Mucosa of stomach (tissue), 1 donor: Measurements from ENCODE around the gene PDPK1.
"Not testable (repeated sequence)": the region's sequence is repeated elsewhere in the genome, so short reads cannot be mapped to it uniquely, and the experiment has no call there.

Experiments used
- H3K27me3 ChIP-seq: one replicate; pipeline ENCODE4 v1.7.0; 2013; ENCODE audit warnings: mild to moderate bottlenecking, low read length; ENCODE audit not compliant: control insufficient read depth, insufficient read depth
- H3K36me3 ChIP-seq: one replicate; pipeline ENCODE4 v1.7.0; 2013; ENCODE audit warnings: low read length; ENCODE audit not compliant: control insufficient read depth, insufficient read depth
- H3K4me1 ChIP-seq: one replicate; pipeline ENCODE4 v1.7.0; 2013; ENCODE audit warnings: mild to moderate bottlenecking, low read length; ENCODE audit not compliant: control insufficient read depth, insufficient read depth
- H3K4me3 ChIP-seq: one replicate; pipeline ENCODE4 v1.7.0; 2013; ENCODE audit warnings: low read length
- H3K9ac ChIP-seq: one replicate; pipeline ENCODE4 v1.7.0; 2013; ENCODE audit warnings: mild to moderate bottlenecking, low read length, moderate library complexity
- H3K9me3 ChIP-seq: one replicate; pipeline ENCODE4 v1.7.0; 2013; ENCODE audit warnings: mild to moderate bottlenecking, low read length, moderate library complexity; ENCODE audit not compliant: control insufficient read depth
- donor health status: Pancreatic carcinoma.

Gene PDPK1

GRCh38 chr16:2577044-2577443 is 39.2 kb downstream of the PDPK1 start:
- not testable (repeated sequence) for H3K27me3 ChIP-seq, H3K36me3 ChIP-seq, H3K9ac ChIP-seq, H3K9me3 ChIP-seq, H3K4me1 ChIP-seq, H3K4me3 ChIP-seq

GRCh38 chr16:2578905-2579304 is 41.1 kb downstream of the PDPK1 start:
- H3K4me1 ChIP-seq, H3K36me3 ChIP-seq, H3K9ac ChIP-seq, H3K9me3 ChIP-seq, H3K27me3 ChIP-seq, H3K4me3 ChIP-seq: not testable (repeated sequence)

- not testable (repeated sequence) for H3K9ac ChIP-seq, H3K36me3 ChIP-seq, H3K27me3 ChIP-seq, H3K9me3 ChIP-seq, H3K4me1 ChIP-seq, H3K4me3 ChIP-seq
These were observed 42.3 kb downstream of the PDPK1 start for GRCh38 chr16:2580143-2580542.

- not testable (repeated sequence) for H3K36me3 ChIP-seq, H3K27me3 ChIP-seq, H3K4me3 ChIP-seq, H3K9me3 ChIP-seq, H3K9ac ChIP-seq, H3K4me1 ChIP-seq
These were observed 43.0 kb downstream of the PDPK1 start for GRCh38 chr16:2580818-2581217.

- peaks cover 3% of the 10 kb centered on the region for H3K36me3 ChIP-seq
- no peak overlapping the region for H3K4me3 ChIP-seq
- H3K9me3 ChIP-seq = no peaks in the 10 kb centered on the region
- no peaks in the 10 kb centered on the region for H3K4me1 ChIP-seq
- no peak overlapping the region for H3K9ac ChIP-seq
- no peaks in the 10 kb centered on the region for H3K27me3 ChIP-seq
These were observed 47.2 kb downstream of the PDPK1 start for GRCh38 chr16:2584729-2585650.

- Histone ChIP-seq H3K4me3 (no peak overlapping the region), H3K9me3 (no peaks in the 10 kb centered on the region), H3K36me3 (peaks cover 3% of the 10 kb centered on the region), H3K27me3 (no peaks in the 10 kb centered on the region), H3K4me1 (no peaks in the 10 kb centered on the region), H3K9ac (no peak overlapping the region)
These were observed 47.8 kb downstream of the PDPK1 start for GRCh38 chr16:2585651-2586081.

GRCh38 chr16:2586241-2586640 is 48.4 kb downstream of the PDPK1 start:
- no peak overlapping the region for H3K4me3 ChIP-seq
- H3K9ac ChIP-seq = no peak overlapping the region
- no peaks in the 10 kb centered on the region for H3K4me1 ChIP-seq
- H3K9me3 ChIP-seq = no peaks in the 10 kb centered on the region
- peaks cover 3% of the 10 kb centered on the region for H3K36me3 ChIP-seq
- no peaks in the 10 kb centered on the region for H3K27me3 ChIP-seq

- no peaks in the 10 kb centered on the region for H3K4me1 ChIP-seq
- H3K9ac ChIP-seq = no peak overlapping the region
- no peaks in the 10 kb centered on the region for H3K27me3 ChIP-seq
- no peaks in the 10 kb centered on the region for H3K9me3 ChIP-seq
- H3K36me3 ChIP-seq = peaks cover 3% of the 10 kb centered on the region
- no peak overlapping the region for H3K4me3 ChIP-seq
These were observed 49.2 kb downstream of the PDPK1 start for GRCh38 chr16:2586901-2587480.

GRCh38 chr16:2587891-2588565 is 50.2 kb downstream of the PDPK1 start:
- Histone ChIP-seq H3K36me3 (peaks cover 3% of the 10 kb centered on the region), H3K9ac (no peak overlapping the region), H3K9me3 (no peaks in the 10 kb centered on the region), H3K4me1 (no peaks in the 10 kb centered on the region), H3K4me3 (no peak overlapping the region), H3K27me3 (no peaks in the 10 kb centered on the region)

- Histone ChIP-seq H3K36me3 (no peaks in the 10 kb centered on the region), H3K4me3 (no peak overlapping the region), H3K9ac (no peak overlapping the region), H3K27me3 (no peaks in the 10 kb centered on the region), H3K4me1 (no peaks in the 10 kb centered on the region), H3K9me3 (no peaks in the 10 kb centered on the region)
These were observed 53.8 kb downstream of the PDPK1 start for GRCh38 chr16:2591476-2592240.

- Histone ChIP-seq H3K4me1 (no peaks in the 10 kb centered on the region), H3K9ac (no peak overlapping the region), H3K36me3 (no peaks in the 10 kb centered on the region), H3K9me3 (no peaks in the 10 kb centered on the region), H3K4me3 (no peak overlapping the region), H3K27me3 (no peaks in the 10 kb centered on the region)
These were observed 55.0 kb downstream of the PDPK1 start for GRCh38 chr16:2592786-2593185.
